NT2/D1 (cell line): ENCODE data around the gene KIF19.

Source experiments
- DNase-seq: peaks from one replicate; pipeline ENCODE4 v3.0.0-alpha.2; 2011; ENCODE audit warnings: low read depth, low spot score
- H3K27me3 ChIP-seq: 2 replicates; pipeline ENCODE4 v1.6.0; 2011; ENCODE audit warnings: mild to moderate bottlenecking; ENCODE audit not compliant: insufficient read length, insufficient read depth
- H3K36me3 ChIP-seq: 2 replicates; pipeline ENCODE4 v1.6.1; 2011; ENCODE audit warnings: mild to moderate bottlenecking, low read length, mixed read lengths; ENCODE audit not compliant: insufficient read depth, insufficient read length
- H3K4me1 ChIP-seq: 2 replicates; pipeline ENCODE4 v1.5.1; 2011; ENCODE audit not compliant: insufficient read depth, insufficient read length
- H3K4me3 ChIP-seq: 2 replicates; pipeline ENCODE4 v1.5.1; 2011; ENCODE audit warnings: low read depth; ENCODE audit not compliant: insufficient read length
- H3K9ac ChIP-seq: 2 replicates; pipeline ENCODE4 v1.6.0; 2011; ENCODE audit warnings: low read depth; ENCODE audit not compliant: insufficient read length
- H3K9me3 ChIP-seq: 2 replicates; pipeline ENCODE4 v1.5.1; 2011; ENCODE audit warnings: mild to moderate bottlenecking, low read length; ENCODE audit not compliant: insufficient read depth
- SUZ12 ChIP-seq: IDR thresholded peaks from 2 replicates; pipeline ENCODE4 v1.6.1; 2011; ENCODE audit not compliant: insufficient read length, insufficient read depth; ENCODE audit errors: extremely low read depth
- YY1 ChIP-seq: IDR thresholded peaks from 2 replicates; pipeline ENCODE4 v1.6.1; 2011; ENCODE audit not compliant: insufficient read length, insufficient read depth
- ZNF274 ChIP-seq: IDR thresholded peaks from 2 replicates; pipeline ENCODE4 v1.6.1; 2011; ENCODE audit warnings: mild to moderate bottlenecking, low read depth, low read length

KIF19 gene

GRCh38 chr17:74295625-74296547 lies 30.1 kb upstream of the KIF19 start:
- Histone ChIP-seq H3K4me1 (no peaks in the 10 kb centered on the region), H3K9me3 (no peaks in the 10 kb centered on the region), H3K36me3 (no peaks in the 10 kb centered on the region), H3K9ac (no peak overlapping the region), H3K27me3 (no peaks in the 10 kb centered on the region), H3K4me3 (no peak overlapping the region)
- no peak for DNase-seq
- TF ChIP-seq YY1 (no peak), SUZ12 (no peak), ZNF274 (no peak)

DNA sequence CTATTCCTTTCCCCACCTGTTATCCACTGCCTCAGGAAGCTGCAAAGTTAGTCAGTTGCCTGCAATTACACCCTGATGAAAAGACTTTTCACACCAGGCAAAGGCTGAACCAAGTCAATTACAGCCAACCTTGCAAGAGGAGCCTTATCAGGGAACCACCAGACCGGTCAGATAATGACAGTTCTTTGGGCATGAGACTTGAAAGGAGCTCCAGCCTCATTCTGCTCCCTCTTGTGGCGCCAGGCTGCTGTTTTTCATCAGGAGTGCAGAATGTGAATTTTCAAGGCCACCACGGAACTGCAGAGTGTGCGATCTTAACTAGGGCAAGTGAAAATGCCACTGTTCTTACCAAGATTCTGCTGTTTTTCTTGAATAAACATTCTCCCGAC lies 29.5 kb upstream of the KIF19 start:
- TF ChIP-seq ZNF274 (no peak), YY1 (no peak), SUZ12 (no peak)
- Histone ChIP-seq H3K27me3 (no peaks in the 10 kb centered on the region), H3K9me3 (no peaks in the 10 kb centered on the region), H3K4me1 (no peaks in the 10 kb centered on the region), H3K4me3 (no peak overlapping the region), H3K36me3 (no peaks in the 10 kb centered on the region), H3K9ac (no peak overlapping the region)
- DNase-seq, result peak; percentile 28

GRCh38 chr17:74297941-74298340 lies 28.1 kb upstream of the KIF19 start:
- Histone ChIP-seq H3K36me3 (no peaks in the 10 kb centered on the region), H3K27me3 (no peaks in the 10 kb centered on the region), H3K4me3 (no peak overlapping the region), H3K9ac (no peak overlapping the region), H3K9me3 (no peaks in the 10 kb centered on the region), H3K4me1 (no peaks in the 10 kb centered on the region)
- no peak for DNase-seq
- no peak for TF ChIP-seq ZNF274
- TF ChIP-seq YY1, result no peak
- no peak for TF ChIP-seq SUZ12

DNA sequence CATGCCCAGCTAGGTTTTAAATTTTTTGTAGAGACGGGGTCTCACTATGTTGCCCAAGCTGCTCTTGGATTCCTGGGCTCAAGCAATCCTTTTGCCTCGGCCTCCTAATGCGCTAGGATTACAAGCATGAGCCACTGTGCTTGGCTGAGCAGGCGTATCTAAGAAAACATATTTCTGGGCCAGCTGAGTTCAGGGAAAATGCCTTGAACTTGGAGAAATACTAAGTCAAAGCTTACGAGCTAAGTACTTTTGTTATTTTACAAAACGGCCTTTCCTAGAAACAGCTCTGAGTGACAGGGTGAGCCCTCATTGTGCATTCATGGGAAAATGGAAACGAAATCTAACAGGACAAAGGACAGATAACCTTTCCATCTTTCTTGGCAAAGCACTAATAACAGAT lies 27.2 kb upstream of the KIF19 start:
- TF ChIP-seq SUZ12 (no peak), ZNF274 (no peak), YY1 (no peak)
- H3K9me3 ChIP-seq, result no peaks in the 10 kb centered on the region
- DNase-seq, result no peak

GRCh38 chr17:74299226-74300009 lies 26.6 kb upstream of the KIF19 start:
- no peak overlapping the region for H3K9ac ChIP-seq
- H3K9me3 ChIP-seq, result no peaks in the 10 kb centered on the region
- TF ChIP-seq YY1 (no peak), SUZ12 (no peak), ZNF274 (no peak)
- no peaks in the 10 kb centered on the region for H3K27me3 ChIP-seq
- H3K36me3 ChIP-seq, result no peaks in the 10 kb centered on the region
- H3K4me1 ChIP-seq, result peaks cover 2% of the 10 kb centered on the region
- no peak overlapping the region for H3K4me3 ChIP-seq
- no peak for DNase-seq

More for the DNA sequence above, 27.2 kb upstream of the KIF19 start:
- no peak overlapping the region for H3K4me3 ChIP-seq
- no peaks in the 10 kb centered on the region for H3K4me1 ChIP-seq
- no peaks in the 10 kb centered on the region for H3K36me3 ChIP-seq
- no peak overlapping the region for H3K9ac ChIP-seq
- H3K27me3 ChIP-seq, result no peaks in the 10 kb centered on the region

GRCh38 chr17:74303305-74303704 lies 22.7 kb upstream of the KIF19 start:
- Histone ChIP-seq H3K9me3 (no peaks in the 10 kb centered on the region), H3K27me3 (no peaks in the 10 kb centered on the region), H3K4me3 (no peak overlapping the region), H3K4me1 (peaks cover 4% of the 10 kb centered on the region), H3K9ac (no peak overlapping the region), H3K36me3 (no peaks in the 10 kb centered on the region)
- DNase-seq, result no peak
- TF ChIP-seq YY1, result no peak
- TF ChIP-seq ZNF274, result no peak
- no peak for TF ChIP-seq SUZ12

- DNase-seq, result no peak
- Histone ChIP-seq H3K9ac (no peak overlapping the region), H3K27me3 (no peaks in the 10 kb centered on the region)
These were observed 21.8 kb upstream of the KIF19 start for GRCh38 chr17:74304184-74304583.

More at GRCh38 chr17:74304184-74304583, 21.8 kb upstream of the KIF19 start:
- Histone ChIP-seq H3K36me3 (no peaks in the 10 kb centered on the region), H3K4me3 (no peak overlapping the region), H3K9me3 (no peaks in the 10 kb centered on the region), H3K4me1 (peaks cover 4% of the 10 kb centered on the region)
- TF ChIP-seq SUZ12 (no peak), ZNF274 (no peak), YY1 (no peak)
